Medulla oblongata (tissue), 1 donor: Measurements from ENCODE around the gene HEMK1.

ENCODE experiments used
- DNase-seq: peaks from one replicate; pipeline ENCODE4 v3.0.0-alpha.2; 2015; ENCODE audit errors: extremely low spot score

Gene HEMK1, protein sequence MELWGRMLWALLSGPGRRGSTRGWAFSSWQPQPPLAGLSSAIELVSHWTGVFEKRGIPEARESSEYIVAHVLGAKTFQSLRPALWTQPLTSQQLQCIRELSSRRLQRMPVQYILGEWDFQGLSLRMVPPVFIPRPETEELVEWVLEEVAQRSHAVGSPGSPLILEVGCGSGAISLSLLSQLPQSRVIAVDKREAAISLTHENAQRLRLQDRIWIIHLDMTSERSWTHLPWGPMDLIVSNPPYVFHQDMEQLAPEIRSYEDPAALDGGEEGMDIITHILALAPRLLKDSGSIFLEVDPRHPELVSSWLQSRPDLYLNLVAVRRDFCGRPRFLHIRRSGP

GRCh38 chr3:50568947-50569749 lies at the start of gene HEMK1:
TSS of gene HEMK1 (plus strand) at chr3:50569522. CDS start at chr3:50571105, 1,583 bp downstream.
- peak; percentile 97 for DNase-seq

- DNase-seq = no peak
These were observed 48.5 kb upstream of the HEMK1 start for GRCh38 chr3:50520849-50521248.

DNA sequence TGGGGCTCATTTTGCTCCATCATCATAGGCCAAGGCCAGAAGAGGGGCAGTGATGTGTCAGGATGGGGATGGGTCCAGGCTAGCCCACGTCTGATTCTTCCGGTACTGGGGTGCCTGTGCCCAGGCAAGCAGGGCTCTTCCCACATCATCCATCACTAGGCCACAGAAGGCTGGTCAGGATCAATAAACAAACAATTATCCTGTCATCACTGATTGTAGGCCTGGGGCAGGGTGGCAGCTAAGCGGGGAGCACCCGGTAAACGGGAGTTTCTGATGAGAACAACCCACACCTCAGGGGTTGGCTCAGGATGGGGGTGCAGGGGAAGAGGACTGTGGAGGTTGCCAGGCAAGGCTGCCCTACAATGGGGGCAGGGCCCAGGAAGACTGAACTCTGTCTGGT lies 47.8 kb upstream of the HEMK1 start:
- no peak for DNase-seq

DNA sequence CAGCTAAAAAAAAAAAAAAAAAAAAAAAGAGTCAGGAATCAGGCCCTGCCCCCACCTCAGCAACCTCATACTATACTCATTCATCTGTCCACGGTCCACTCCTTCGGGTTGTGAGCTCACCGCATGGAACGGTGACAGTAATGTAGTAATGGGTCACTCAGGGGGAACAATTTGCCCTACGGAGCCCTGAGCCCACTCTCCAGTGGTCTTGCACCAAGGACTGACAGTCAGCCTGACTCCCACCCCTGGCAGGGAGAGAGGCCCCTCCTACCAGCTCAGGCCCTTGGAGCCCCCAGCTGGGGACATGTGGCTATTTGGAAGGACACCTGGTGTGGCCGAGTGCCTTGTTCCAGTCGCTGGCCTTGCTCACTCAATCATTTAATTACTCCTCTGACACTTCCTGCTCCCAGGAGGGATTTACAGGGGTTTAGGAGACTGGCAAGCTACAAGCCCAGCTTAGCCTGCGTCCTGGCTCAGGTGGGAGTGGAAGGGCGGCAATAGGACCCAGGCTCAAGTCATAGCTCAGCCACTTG lies 46.0 kb upstream of the HEMK1 start:
- no peak for DNase-seq

DNA sequence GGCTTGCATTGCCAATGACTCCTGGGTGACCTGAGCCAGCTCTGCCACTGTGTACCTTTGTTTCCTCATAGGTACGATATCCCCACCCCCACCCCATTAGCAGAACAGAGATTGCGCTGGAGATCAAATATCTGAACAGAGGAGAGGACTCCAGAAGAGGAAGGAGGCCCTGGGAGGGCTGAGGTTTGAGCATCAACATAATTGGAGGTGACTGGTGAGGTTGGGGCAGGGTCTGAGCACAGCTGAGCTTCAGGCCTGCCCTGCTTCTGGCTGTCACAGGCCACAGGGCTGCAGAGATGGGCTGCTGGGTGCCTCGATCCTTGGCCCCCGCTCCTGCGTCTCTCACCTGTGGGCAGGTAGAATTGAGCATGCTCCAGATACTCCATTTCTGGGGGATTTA lies 44.6 kb upstream of the HEMK1 start:
- no peak for DNase-seq

DNA sequence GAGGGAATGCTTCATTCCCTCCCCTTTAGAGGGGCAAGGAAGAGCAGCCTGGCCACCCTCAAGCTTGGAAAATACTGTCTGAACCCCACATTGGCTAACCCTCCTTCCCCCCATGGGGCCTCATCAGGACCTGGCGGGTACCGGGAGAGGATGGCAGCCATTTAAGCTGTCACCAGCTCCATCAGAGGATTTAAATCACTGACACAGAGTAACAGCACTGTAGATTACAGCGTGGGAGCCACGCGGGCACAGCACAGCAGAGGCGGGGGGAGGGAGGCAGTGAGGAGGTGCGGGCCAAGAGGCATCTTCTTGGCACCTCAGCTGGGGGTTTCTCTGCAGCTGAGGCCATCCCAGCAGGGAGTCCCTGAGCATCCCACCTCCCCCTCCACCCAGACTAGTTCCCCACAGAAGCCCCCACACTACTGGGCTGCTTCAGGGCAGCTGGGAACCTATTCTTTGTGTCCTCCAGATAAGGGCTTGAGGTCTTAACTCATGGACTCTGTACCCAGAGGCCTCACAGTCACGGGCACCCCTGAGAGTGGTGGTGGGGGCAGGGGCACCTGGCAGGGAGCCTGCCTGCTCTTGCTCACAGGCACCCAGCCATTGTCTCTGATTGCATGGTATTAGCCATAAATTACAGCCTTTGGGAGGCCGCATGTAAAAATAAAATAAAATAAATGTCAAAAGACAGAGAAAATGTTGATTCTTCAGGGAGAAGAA lies 44.0 kb upstream of the HEMK1 start:
- no peak for DNase-seq

DNA sequence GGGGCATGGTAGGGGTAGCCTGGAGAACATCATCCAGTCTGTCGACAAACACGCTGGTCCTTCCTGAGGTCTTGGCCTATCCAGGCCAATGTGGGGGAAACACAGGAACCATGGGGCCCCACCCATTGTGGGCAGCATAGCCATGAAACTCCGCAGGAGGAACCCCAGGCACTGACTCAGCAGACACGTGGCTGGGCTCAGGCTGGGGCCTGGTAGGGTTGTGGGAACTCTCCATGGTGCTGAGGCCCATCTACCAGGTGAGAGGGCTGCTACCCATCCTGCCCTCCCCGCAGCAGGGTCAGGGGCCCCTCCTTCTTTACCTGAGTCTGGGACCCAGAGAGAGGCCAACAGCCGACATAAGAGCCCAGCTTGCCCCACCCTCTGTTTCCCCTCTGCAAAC lies 43.3 kb upstream of the HEMK1 start:
- peak; percentile 13 for DNase-seq

DNA sequence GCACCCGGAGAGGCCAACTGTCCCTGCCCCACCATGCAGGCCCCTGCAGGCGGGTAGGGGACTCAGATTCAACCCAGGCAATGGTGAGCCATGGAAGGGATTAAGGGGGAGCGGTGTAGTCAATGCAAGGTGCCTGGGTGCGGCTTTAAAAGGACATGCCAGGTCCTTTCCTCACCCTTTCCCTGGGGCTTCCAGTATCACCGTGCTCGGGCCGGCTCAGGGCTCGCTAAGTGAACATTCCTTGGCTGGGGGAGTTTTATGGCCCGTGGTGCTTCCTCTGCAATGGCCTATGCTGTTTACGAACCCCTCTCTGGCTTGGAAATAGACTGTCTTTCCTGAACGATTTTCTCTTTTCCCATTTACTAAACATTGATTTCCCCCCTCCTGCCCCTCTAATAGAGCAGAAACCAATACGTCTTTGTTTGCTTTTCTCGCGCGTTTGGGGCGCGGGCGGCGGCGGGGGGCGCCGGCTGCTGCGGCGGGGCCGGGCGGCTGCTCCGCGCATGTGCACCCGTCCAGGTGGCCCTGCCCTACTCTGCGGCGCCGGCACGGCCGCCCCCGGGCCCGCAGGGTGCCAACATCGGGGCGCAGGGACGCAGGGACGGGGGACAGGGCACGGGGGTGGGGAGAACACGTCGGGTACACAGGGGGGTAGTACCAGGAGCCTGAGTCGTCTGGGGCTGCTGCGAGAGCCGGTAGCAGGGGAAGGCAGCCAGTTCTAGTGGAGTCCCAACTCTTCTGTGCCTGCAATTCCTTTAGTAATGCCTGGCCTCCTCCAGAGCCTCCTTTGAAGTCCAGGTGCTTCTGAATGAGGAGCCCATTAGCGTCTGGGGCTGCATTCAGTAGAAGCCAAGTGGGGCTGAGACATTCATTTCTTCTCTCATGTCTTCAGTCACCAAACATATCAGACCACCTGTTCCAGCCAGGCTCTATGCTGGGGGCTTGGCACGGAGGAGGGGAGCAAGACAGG lies 39.0 kb upstream of the HEMK1 start:
- DNase-seq = no peak

DNA sequence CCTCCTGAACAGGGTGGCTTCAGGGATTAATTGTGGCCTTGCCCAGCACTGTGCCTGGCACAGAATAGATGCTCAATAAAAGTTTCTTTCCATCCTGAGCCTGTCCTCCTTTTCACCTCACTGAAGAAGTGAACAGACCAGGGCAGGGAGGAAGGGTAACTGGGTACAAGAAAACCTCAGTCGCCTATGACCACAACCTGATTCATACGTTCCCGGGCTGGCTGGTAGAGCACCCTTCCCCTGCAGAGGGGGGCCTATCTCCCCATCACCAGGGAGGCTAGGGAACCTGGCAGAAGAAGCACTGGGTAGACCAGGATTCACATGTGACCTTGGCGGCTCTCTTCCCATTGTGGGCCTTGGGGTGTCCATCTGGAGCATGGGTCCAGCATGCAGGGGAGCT lies 38.1 kb upstream of the HEMK1 start:
- no peak for DNase-seq

DNA sequence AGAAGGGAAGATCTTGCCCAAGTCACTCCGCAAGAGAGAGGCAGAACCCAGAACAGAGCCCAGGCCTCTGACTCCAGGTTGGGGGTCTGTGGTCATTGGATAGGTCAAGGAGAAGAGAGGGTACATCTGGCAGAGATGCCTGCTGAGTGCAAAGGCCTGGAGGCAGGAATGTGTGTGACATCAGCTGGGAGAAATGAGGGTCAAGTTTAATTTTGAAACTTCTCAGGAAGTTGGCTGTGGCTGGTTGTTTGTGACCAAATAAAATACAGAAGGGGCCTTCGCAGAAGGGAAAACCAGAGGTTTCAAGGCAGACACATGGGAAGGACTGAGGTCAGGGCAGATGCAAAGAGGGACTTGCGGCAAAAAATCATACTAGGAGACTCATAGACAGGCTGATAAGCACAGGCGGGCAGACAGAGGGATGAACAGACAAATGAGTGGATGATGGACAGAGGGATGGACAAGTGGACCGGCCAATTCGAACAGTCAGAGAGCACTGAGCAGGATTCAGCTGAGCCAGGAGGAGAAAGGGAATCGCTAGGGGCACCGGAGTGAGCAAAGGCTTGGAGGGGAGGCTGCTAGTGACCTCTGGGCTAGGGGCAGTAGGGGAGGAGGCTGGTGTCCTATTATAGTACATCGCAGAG lies 37.1 kb upstream of the HEMK1 start:
- DNase-seq = no peak

GRCh38 chr3:50533316-50533715 lies 36.0 kb upstream of the HEMK1 start:
- DNase-seq = no peak

GRCh38 chr3:50533807-50534461 lies 35.4 kb upstream of the HEMK1 start:
- no peak for DNase-seq

DNA sequence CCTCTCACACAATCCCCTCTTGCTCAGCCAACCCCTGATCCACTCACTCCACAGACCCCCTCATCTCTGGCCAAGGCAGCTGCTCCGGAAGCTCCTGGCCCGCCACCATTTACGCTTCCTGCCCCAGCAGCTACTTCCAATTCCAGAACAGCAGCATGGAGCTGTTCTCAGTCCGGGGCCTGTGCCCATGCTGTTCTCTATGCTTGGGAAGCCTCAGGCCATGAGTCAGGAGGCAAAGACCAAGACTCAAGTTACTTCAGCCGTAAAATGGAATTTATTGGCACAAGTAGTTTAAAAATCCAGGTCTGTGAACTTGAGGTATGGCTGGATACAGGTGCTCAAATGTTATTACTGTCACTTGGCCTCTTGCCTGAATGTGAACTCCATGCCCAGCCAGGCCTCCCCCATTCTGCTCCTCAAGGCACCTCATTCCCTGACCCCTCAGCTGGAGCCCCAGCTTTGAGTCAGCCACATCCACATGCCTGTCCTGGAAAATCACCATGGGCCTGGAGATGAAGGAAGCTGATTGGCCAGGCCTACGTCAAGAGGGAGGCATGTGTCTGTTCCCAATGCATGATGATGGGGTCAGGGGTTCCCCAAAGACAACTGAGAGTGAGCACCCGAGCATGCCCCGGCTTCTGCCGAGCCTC lies 34.5 kb upstream of the HEMK1 start:
- DNase-seq = no peak

GRCh38 chr3:50536471-50537180 lies 32.7 kb upstream of the HEMK1 start:
- DNase-seq = no peak

GRCh38 chr3:50537421-50538129 lies 31.7 kb upstream of the HEMK1 start:
- no peak for DNase-seq

DNA sequence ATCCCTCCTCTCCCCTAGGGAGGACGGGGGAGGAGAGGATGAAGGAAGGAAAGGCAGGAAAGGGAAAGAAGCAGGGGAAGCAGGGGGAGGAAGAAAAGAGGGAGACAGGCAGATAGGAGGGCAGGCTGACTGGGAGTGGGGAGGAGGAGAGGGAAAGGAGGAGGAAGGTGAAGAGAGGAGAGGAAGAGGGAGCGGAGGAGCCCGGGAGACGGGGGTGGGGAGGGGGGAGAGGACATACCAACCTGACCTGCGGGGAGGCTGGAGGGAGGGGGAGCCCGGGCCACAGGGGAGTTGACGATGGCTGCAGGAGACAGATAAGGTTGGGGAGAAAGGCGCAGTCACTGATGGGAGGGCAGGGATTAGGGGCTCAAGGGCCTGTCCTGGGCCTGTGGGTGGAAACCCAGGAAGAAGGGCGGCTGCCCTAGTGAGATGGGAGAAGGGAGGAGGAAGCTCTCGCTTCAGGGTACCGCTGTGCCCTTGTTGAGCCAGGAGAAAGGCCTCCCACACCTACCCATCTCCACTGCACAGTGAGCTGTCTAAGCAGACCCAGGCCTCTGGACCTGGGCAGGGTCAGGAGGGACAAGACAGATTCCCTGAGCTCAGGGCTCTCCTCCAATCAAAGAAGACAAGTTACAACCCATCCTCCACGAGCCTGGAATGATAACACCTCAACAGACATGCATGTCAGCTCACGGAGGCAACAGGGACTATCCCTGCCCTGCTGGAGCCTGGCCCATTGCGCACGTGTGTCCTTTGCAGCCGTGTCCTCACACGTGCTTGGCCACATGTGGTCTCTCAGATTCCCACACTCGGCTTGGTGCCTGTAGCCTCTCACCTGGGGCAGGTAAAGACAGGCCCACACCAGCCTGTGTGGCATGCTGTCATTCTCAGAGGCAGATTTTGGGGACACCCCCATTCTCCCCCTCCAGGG lies 29.7 kb upstream of the HEMK1 start:
- DNase-seq = no peak
